GM18498 (cell line): ENCODE measurements around the gene LARP6.
A peak's percentile ranks its signal among the peaks of the same experiment; 100 is the strongest.
"Not testable (repeated sequence)": the region's sequence is repeated elsewhere in the genome, so short reads cannot be mapped to it uniquely, and the experiment has no call there.

ENCODE experiments used
- ATAC-seq: cut with Tn5 transposase; IDR thresholded peaks from one replicate; pipeline ENCODE4 v1.9.1; 2021; ENCODE audit warnings: mild to moderate bottlenecking, moderate library complexity; ENCODE audit not compliant: unreplicated experiment

LARP6 gene

DNA sequence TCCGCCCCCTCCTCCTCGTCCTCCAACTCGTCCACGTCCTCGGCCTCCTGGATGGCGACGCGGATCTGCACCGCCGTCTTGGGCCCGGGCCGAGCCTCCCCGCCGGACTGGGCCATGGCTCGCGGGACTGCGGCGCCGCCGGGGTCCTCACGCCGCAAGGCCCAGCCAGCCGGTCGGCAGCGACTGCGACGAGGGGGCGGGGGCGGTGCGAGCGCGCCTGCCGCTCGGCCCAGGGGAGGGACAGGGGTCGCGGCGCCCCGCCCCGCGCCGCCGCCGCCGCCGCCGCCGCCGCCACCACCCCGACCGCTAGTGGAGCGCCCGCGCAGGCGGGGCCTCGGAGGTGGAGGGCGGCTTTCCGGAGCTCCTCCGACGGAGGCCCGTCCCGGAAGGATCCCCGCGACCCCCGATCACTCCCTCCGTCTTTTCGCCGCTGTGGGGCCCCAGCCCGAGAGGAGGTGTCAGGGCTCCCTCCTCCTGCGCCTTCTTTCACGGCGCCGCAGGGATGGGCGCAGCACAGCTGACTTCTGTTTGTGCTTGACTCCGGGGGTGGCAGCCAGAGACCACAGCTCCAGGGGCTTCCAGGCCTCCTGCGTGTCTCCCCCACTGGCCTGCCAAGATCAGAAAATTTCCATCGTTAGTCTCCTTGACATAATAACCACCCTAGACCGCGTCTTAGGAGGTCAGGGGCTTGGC lies at the start of gene LARP6:
Gene LARP6, minus strand, starts transcription at position 185 of the 693 bp plus-strand sequence. Its CDS starts 69 bp downstream, at position 116.
- ATAC-seq, result no peak

DNA sequence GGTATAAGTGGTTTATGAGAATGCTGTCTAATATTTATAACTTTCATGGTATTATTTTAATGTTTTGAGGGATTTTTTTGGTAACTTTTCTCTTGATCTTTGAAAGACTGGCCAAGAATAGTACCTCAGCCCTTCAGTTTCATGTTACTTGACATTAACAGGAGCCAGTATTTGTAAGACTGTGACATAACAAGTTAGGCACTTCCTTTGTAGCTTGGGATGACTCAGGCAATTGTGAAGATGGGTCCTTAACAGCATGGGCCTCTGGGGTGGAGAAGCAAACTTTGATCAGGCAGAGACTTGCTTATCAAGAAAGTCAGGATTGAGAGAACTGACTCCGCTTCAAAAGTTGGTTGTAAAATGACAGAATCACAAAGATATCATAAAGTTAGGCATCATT lies 48.1 kb upstream of the LARP6 start:
- ATAC-seq, result no peak

- ATAC-seq, result peak; percentile 23
Measured at GRCh38 chr15:70892912-70893560, 39.1 kb upstream of the LARP6 start.

GRCh38 chr15:70892002-70892911 lies 38.3 kb upstream of the LARP6 start, which contains the start of the genes LRRC49 and THAP10:
TSS of gene LRRC49 (plus strand) at chr15:70892826. CDS start at chr15:70892895, 69 bp downstream.
TSS of gene THAP10 (minus strand) at chr15:70892433. CDS start at chr15:70892272, 161 bp downstream.
- ATAC-seq, result peak; percentile 83

DNA sequence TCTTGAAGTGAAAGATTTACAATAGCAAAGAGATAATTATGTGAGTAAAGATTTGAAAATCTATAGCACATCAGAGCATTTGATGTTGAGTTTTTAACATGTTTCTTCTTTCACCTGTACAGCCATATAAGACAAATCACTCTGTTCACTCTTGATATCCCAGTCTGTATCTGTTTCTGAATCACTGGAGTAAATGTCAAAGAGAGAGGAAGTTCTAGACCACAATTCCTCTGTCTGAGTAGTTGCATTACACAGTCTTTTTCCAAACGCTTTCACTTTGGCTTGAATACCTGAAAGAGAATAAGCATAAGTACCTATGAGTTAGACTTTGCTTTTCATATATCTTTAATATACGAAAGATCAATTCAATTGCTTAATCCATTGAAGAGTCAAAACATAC lies 28.4 kb upstream of the LARP6 start:
- ATAC-seq, result no peak

- no peak for ATAC-seq
Measured at GRCh38 chr15:70880781-70881180, 26.8 kb upstream of the LARP6 start.

- ATAC-seq, result no peak
Measured at GRCh38 chr15:70879401-70879800, 25.4 kb upstream of the LARP6 start.

DNA sequence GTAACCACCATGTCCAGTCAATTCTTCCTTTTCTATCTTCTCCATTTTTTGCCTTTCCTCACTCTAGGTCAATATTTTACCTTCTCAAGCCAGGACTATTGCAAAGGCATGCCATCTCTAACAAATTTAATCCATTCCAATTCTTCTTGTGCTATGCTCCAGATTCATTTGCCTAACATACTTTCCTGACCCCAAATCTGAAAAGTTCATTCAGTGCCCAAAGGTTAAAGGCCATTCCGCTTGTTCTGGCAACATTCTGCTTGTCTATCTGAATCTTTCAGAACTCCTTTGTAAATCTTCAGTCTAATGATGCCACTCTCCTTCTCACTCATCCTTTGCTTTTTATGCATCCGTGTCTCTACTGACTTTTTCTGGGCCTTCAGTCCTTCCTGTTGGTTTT lies 22.7 kb upstream of the LARP6 start:
- ATAC-seq, result no peak

GRCh38 chr15:70876011-70876410 lies 22.1 kb upstream of the LARP6 start:
- no peak for ATAC-seq

- no peak for ATAC-seq
Measured at GRCh38 chr15:70875001-70875782, 21.2 kb upstream of the LARP6 start.

DNA sequence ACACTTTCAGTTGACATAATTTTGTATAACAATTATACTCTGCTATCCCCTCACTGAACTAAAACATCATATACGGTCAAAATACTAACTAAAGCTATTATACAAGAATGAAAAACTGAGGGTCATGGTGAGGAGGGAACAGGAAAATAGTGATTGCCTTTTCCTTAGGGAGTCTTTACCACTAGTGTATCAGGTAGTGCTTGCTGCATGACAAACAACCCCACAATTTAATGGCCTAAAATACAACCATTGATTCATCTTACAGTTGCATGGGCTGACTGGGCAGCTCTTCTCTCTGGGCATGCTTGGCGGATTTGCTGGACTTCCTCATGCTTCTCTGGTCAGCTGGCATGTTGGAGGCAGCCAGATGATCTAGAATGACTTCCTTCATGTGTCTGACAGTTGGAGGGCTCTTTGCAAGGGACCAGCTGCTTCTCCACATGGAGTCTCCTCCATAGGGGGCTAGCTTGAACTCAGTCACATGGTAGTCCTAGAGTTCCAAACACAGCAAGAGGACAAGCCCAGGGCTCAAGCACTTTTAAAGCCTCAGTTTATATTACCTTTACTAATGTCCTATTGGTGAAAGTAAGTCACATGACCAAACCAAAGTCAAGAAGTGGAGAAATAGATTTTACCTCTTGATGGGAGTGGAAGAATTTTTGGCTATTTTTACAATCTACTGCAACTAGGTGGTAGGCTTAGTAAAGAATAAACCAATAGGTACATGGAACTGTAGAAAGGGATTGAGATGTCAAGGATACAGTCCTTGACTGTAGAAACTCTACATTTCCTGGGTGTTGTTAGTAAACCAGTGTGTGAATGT lies 19.5 kb upstream of the LARP6 start:
- no peak for ATAC-seq

GRCh38 chr15:70871490-70871889 lies 17.5 kb upstream of the LARP6 start:
- ATAC-seq, result not testable (repeated sequence)

DNA sequence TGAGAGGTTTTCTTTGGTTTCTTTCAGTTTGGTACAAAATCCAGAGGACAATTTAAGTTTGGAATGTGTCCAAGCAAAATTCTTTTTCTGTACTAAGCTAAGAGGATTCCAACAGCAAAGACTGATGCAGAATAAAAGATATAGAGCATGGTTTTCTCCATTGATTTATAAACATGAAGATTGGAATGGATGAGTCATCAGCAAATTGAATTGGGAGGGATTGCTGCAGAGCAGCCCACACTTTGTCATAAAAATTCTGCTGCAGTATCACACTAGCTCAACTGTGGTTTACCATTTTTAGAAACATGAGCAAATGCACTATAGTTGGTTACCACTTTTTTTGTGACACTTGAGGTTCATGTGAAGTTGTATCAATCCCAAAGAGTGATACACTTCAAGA lies 16.1 kb upstream of the LARP6 start:
- no peak for ATAC-seq

DNA sequence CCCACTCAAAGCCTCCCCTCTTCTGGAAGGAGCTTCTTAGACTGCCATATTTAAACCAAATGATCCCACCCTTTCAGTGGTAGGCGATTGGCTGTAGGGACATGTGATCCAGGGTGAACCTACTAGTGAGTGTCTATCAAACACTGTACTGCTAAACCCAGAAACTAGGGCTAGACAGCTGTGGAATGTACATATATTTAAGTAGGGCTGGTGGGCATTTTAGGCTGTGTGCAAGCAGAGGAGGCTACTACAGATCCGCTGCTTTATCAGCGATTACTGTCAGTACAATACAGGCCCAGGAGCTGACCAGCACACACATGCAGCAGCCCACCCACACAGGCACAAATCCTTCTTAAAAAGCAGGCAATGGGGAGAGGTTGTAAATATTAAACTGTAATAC lies 15.4 kb upstream of the LARP6 start:
- ATAC-seq, result no peak

GRCh38 chr15:70867911-70868467 lies 14.0 kb upstream of the LARP6 start:
- no peak for ATAC-seq

- no peak for ATAC-seq
Measured at GRCh38 chr15:70866982-70867641, 13.2 kb upstream of the LARP6 start.

GRCh38 chr15:70863450-70864218 lies 9.7 kb upstream of the LARP6 start:
- no peak for ATAC-seq

DNA sequence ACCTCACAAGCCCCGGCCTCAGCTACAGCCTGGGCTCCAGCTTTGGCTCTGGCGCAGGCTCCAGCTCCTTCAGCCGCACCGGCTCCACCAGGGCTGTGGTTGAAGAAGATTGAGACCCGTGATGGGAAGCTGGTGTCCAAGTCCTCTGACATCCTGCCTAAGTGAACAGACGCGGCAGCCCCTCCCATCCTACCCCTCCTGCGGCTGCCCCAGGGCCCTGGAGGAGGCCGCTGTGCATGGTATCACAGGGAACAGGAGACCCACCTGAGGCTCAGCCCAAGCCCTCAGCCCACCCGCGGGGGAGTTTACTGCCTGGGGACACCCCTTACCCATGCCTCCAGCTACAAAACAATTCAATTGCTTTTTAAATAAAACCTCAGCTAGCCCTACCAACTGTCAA lies 6.0 kb upstream of the LARP6 start:
- no peak for ATAC-seq
